H9 (cell line): ENCODE data around the gene HAUS7. TPM values are rescaled to one million over a fixed set of nuclear protein-coding genes. Genes with fewer than 3 reads are reported as not detected.

ENCODE experiments used
- DNase-seq: peaks from one replicate; pipeline ENCODE4 v3.0.0-alpha.2; 2017
- H2AFZ ChIP-seq: one replicate; pipeline ENCODE4 v1.6.1; 2013; ENCODE audit warnings: mild to moderate bottlenecking, low read length, control low read depth, moderate library complexity
- H2AK5ac ChIP-seq: 2 replicates; pipeline ENCODE4 v1.6.1; 2013; ENCODE audit warnings: low read length, control low read depth, mixed read lengths; ENCODE audit not compliant: insufficient read length
- H2BK120ac ChIP-seq: one replicate; pipeline ENCODE4 v1.6.1; 2013; ENCODE audit warnings: low read depth, mild to moderate bottlenecking, low read length, control low read depth, inconsistent platforms; ENCODE audit not compliant: poor library complexity, severe bottlenecking
- H2BK12ac ChIP-seq: 2 replicates; pipeline ENCODE4 v1.6.1; 2013; ENCODE audit warnings: low read length, control low read depth, mixed read lengths, low read depth; ENCODE audit not compliant: insufficient read length
- H2BK15ac ChIP-seq: 2 replicates; pipeline ENCODE4 v1.6.1; 2013; ENCODE audit warnings: low read depth, low read length, control low read depth
- H2BK20ac ChIP-seq: one replicate; pipeline ENCODE4 v1.6.1; 2013; ENCODE audit warnings: low read depth, mild to moderate bottlenecking, low read length, control low read depth, inconsistent platforms; ENCODE audit not compliant: poor library complexity, severe bottlenecking
- H2BK5ac ChIP-seq: 2 replicates; pipeline ENCODE4 v1.6.1; 2013; ENCODE audit warnings: low read length, control low read depth, mixed read lengths; ENCODE audit not compliant: insufficient read length
- H3K14ac ChIP-seq: 2 replicates; pipeline ENCODE4 v1.6.1; 2013; ENCODE audit warnings: low read length, control low read depth; ENCODE audit not compliant: insufficient read depth
- H3K18ac ChIP-seq: 2 replicates; pipeline ENCODE4 v1.6.1; 2013; ENCODE audit warnings: low read depth, mild to moderate bottlenecking, mixed read lengths, low read length, control low read depth; ENCODE audit not compliant: insufficient read length
- H3K23ac ChIP-seq: 2 replicates; pipeline ENCODE4 v1.6.1; 2013; ENCODE audit warnings: low read length, control low read depth, mixed read lengths, low read depth; ENCODE audit not compliant: insufficient read length
- H3K23me2 ChIP-seq: 2 replicates; pipeline ENCODE4 v1.6.1; 2013; ENCODE audit warnings: low read depth, mild to moderate bottlenecking, mixed read lengths, low read length, control low read depth; ENCODE audit not compliant: insufficient read length, poor library complexity, severe bottlenecking
- H3K27ac ChIP-seq: 2 replicates; pipeline ENCODE4 v1.5.1; 2013; ENCODE audit warnings: low read length, control low read depth, mixed read lengths, low read depth; ENCODE audit not compliant: insufficient read length
- H3K27me3 ChIP-seq: 2 replicates; pipeline ENCODE4 v1.6.1; 2013; ENCODE audit warnings: low read length, control low read depth, inconsistent platforms; ENCODE audit not compliant: insufficient read depth
- H3K4ac ChIP-seq: 2 replicates; pipeline ENCODE4 v1.6.1; 2013; ENCODE audit warnings: low read depth, mild to moderate bottlenecking, control low read depth, inconsistent platforms, low read length, moderate library complexity
- H3K4me1 ChIP-seq: 2 replicates; pipeline ENCODE4 v1.6.1; 2013; ENCODE audit warnings: low read length, control low read depth, inconsistent platforms; ENCODE audit not compliant: insufficient read depth
- H3K4me2 ChIP-seq: 2 replicates; pipeline ENCODE4 v1.6.1; 2013; ENCODE audit warnings: low read length, control low read depth, mixed read lengths; ENCODE audit not compliant: insufficient read length, insufficient read depth
- H3K56ac ChIP-seq: 2 replicates; pipeline ENCODE4 v1.6.1; 2013; ENCODE audit warnings: low read depth, mild to moderate bottlenecking, mixed read lengths, low read length, control low read depth; ENCODE audit not compliant: insufficient read length
- H3K79me1 ChIP-seq: 2 replicates; pipeline ENCODE4 v1.6.1; 2013; ENCODE audit warnings: low read depth, mild to moderate bottlenecking, moderate library complexity, low read length, control low read depth, inconsistent platforms; ENCODE audit not compliant: insufficient read depth, poor library complexity, severe bottlenecking
- H3K79me2 ChIP-seq: 2 replicates; pipeline ENCODE4 v1.6.1; 2013; ENCODE audit warnings: low read length, control low read depth, inconsistent platforms; ENCODE audit not compliant: insufficient read depth
- H3K9ac ChIP-seq: 2 replicates; pipeline ENCODE4 v1.6.1; 2013; ENCODE audit warnings: low read length, control low read depth, mixed read lengths; ENCODE audit not compliant: insufficient read length; ENCODE audit errors: extremely low read depth
- H3K9me3 ChIP-seq: one replicate; pipeline ENCODE4 v1.6.1; 2013; ENCODE audit warnings: low read depth, low read length, inconsistent platforms; ENCODE audit not compliant: control insufficient read depth
- H3T11ph ChIP-seq: one replicate; pipeline ENCODE4 v1.6.1; 2013; ENCODE audit warnings: mild to moderate bottlenecking, low read length, control low read depth, inconsistent platforms
- H4K20me1 ChIP-seq: one replicate; pipeline ENCODE4 v1.6.1; 2013; ENCODE audit not compliant: control insufficient read depth, insufficient read length, insufficient read depth
- H4K5ac ChIP-seq: 2 replicates; pipeline ENCODE4 v1.6.1; 2013; ENCODE audit warnings: low read depth, mild to moderate bottlenecking, mixed read lengths, low read length, control low read depth; ENCODE audit not compliant: insufficient read length
- H4K8ac ChIP-seq: replicated peaks from 2 replicates; pipeline ENCODE4 v1.6.1; 2013; ENCODE audit warnings: low read length, control low read depth, mixed read lengths, low read depth; ENCODE audit not compliant: insufficient read length
- H4K91ac ChIP-seq: 2 replicates; pipeline ENCODE4 v1.6.1; 2013; ENCODE audit warnings: low read depth, mild to moderate bottlenecking, moderate library complexity, mixed read lengths, low read length, control low read depth; ENCODE audit not compliant: insufficient read length
- H3K27ac Mint-ChIP-seq, 3 experiments: 2 replicates in 2 of 3; 3 replicates in 1 of 3; pipeline ENCODE4 v1.8.0; 2020 to 2021; ENCODE audit warnings: mixed read lengths in 3 of 3, mild to moderate bottlenecking in 1 of 3, moderate library complexity in 1 of 3
- H3K27me3 Mint-ChIP-seq: 2 replicates; pipeline ENCODE4 v1.8.0; 2021; ENCODE audit warnings: low read depth, mild to moderate bottlenecking, moderate library complexity, mixed read lengths
- H3K36me3 Mint-ChIP-seq, 3 experiments: 2 replicates in 2 of 3; 3 replicates in 1 of 3; pipeline ENCODE4 v1.8.0; 2020 to 2021; ENCODE audit warnings: low read depth in 3 of 3, mixed read lengths in 3 of 3; ENCODE audit not compliant: insufficient read depth in 1 of 3
- H3K4me1 Mint-ChIP-seq, 2 experiments: 2 replicates each; pipeline ENCODE4 v1.8.0; 2020; ENCODE audit warnings: mixed read lengths in 2 of 2
- H3K4me3 Mint-ChIP-seq, 2 experiments: 2 replicates in 1 of 2; 3 replicates in 1 of 2; pipeline ENCODE4 v1.8.0; 2020 to 2021; ENCODE audit warnings: mild to moderate bottlenecking in 2 of 2, mixed read lengths in 2 of 2, moderate library complexity in 1 of 2
- H3K9me3 Mint-ChIP-seq, 2 experiments: 2 replicates in 1 of 2; 3 replicates in 1 of 2; pipeline ENCODE4 v1.8.0; 2020; ENCODE audit warnings: mild to moderate bottlenecking in 2 of 2, mixed read lengths in 2 of 2, moderate library complexity in 1 of 2
- CTCF ChIP-seq: fragments of 200-600 bp; sonication (generic); conservative IDR thresholded peaks from 3 replicates; pipeline ENCODE4 v1.8.0; 2021; ENCODE audit warnings: antibody characterized with exemption, mild to moderate bottlenecking
- WGBS: extraction: QIAGEN DNeasy Blood & Tissue Kit; methylation state at CpG from one replicate; pipeline ENCODE4 v1.1.7; 2013; ENCODE audit warnings: missing lambda C conversion rate, low lambda C conversion rate, mixed read lengths; ENCODE audit not compliant: insufficient read length; ENCODE audit errors: extremely low coverage; 5-methylcytosine and 5-hydroxymethylcytosine counted together
- total RNA-seq: library from RNA; stranded (reverse); gene quantifications from 2 replicates; pipeline ENCODE4 v1.2.1, GENCODE V29; 2021

HAUS7 gene
- total RNA-seq, 1 experiment from 2014 or later = 45.3 TPM

GRCh38 chrX:153507484-153508178 lies 37.3 kb upstream of the HAUS7 start:
- Histone ChIP-seq H2BK15ac (no peak overlapping the region), H3K23me2 (no peaks in the 10 kb centered on the region), H3K4ac (no peak overlapping the region), H2BK20ac (no peak overlapping the region), H3K4me1 (no peaks in the 10 kb centered on the region), H2BK120ac (no peak overlapping the region), H3K18ac (no peak overlapping the region), H3K56ac (no peak overlapping the region), H2BK12ac (no peak overlapping the region), H2AK5ac (no peak overlapping the region), H4K91ac (no peak overlapping the region), H4K5ac (no peak overlapping the region), H4K20me1 (peaks cover 2% of the 10 kb centered on the region), H4K8ac (no peak overlapping the region), H3T11ph (no peak overlapping the region), H3K27me3 (no peaks in the 10 kb centered on the region; the same call in 1 of the 2 replicates), H3K9ac (no peak overlapping the region), H3K79me1 (no peaks in the 10 kb centered on the region), H3K27ac (no peak overlapping the region), H3K79me2 (no peaks in the 10 kb centered on the region), H2BK5ac (no peak overlapping the region), H2AFZ (no peak overlapping the region), H3K23ac (no peak overlapping the region), H3K9me3 (peaks cover 25% of the 10 kb centered on the region), H3K14ac (no peak overlapping the region), H3K4me2 (no peak overlapping the region)
- Mint-ChIP-seq H3K9me3 (peaks cover 63 to 73% of the 10 kb centered on the region in 2 experiments), H3K27ac (no peak overlapping the region), H3K27me3 (peaks cover 2% of the 10 kb centered on the region), H3K4me1 (peaks cover 2 to 6% of the 10 kb centered on the region in 2 experiments; a peak in 2 of 4 replicates), H3K36me3 (peaks cover 0 to 2% (median 0%) of the 10 kb centered on the region in 3 experiments; a peak in 1 of 7 replicates), H3K4me3 (no peak overlapping the region; a peak in 1 of 5 replicates)
- WGBS = no CpG with 5 or more reads among the region's 19 CpGs
- DNase-seq = peak; percentile 85
- TF ChIP-seq CTCF = peak; percentile 85
